ENCODE data around the gene PBXIP1.
"Not testable (repeated sequence)": the region's sequence is repeated elsewhere in the genome, so short reads cannot be mapped to it uniquely, and the experiment has no call there.

Gene PBXIP1

GRCh38 chr1:154955718-154956543, at the start of gene PBXIP1:
TSS of gene PBXIP1 (minus strand) at chr1:154956099. CDS start at chr1:154953721, 2,378 bp downstream.
- FAIRE-seq, result peak; percentile 62

GRCh38 chr1:155005076-155006011, 49.4 kb upstream of the PBXIP1 start:
- FAIRE-seq, result no peak

GRCh38 chr1:155004352-155005075, 48.6 kb upstream of the PBXIP1 start:
- FAIRE-seq, result no peak

- no peak for FAIRE-seq
Observed at GRCh38 chr1:155003766-155004351, 48.0 kb upstream of the PBXIP1 start.

- FAIRE-seq, result no peak
Observed at GRCh38 chr1:155003227-155003765, 47.4 kb upstream of the PBXIP1 start.

DNA sequence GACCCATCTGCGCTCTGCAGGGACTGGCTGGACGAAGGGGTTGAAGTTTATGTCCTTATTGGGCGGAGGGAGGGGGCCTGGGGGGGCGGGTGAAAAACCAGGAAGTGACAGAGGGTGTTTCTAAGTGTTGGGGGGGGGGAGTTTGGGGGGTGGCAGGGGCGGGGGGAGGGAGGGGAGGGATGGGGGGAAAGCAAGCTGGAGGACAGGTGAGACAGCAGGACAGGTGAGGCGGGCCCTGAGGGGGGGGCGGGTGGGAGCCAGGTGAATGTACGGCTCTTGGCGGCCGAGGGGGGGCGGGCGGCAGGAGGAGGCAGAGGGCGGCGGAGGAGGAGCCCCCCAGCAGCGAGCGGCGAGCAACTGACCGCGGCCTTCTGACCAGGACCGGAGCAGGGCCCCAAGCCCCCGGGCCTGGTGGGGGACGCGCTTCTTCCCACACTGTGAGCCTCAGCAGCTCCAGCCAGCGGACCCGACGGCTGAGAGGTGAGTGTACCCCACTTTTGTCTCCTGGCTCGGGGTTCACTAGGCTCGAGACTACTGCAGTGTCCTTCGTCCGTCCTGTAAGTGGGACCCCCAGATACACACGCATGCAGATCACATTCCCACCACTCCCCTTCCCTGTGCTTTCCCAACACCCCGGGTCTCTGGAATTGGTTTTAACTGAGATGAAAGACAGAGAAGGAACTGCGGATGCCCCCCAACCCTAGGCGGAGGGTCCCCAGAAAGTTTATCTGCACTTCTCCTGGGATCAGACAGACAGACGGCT, 46.7 kb upstream of the PBXIP1 start, which contains the start of gene ZBTB7B:
Gene ZBTB7B, plus strand, starts transcription at position 339 of the 763 bp plus-strand sequence. CDS start 11,859 bp downstream, outside the sequence.
- FAIRE-seq, result no peak

GRCh38 chr1:155001675-155002463, 46.0 kb upstream of the PBXIP1 start:
- FAIRE-seq, result no peak

DNA sequence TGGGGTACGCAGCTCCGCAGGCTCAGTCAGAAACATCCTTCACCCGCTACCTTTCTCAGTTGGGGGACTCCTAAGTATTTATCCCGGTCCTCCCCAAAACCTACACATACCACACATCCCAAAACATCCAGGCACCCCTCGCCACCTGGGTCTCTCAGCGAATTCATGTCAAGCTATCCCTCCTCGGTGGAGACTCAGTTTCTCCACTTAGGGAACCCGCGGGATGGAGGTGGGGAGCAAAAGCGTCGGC, 45.5 kb upstream of the PBXIP1 start:
- FAIRE-seq, result no peak

DNA sequence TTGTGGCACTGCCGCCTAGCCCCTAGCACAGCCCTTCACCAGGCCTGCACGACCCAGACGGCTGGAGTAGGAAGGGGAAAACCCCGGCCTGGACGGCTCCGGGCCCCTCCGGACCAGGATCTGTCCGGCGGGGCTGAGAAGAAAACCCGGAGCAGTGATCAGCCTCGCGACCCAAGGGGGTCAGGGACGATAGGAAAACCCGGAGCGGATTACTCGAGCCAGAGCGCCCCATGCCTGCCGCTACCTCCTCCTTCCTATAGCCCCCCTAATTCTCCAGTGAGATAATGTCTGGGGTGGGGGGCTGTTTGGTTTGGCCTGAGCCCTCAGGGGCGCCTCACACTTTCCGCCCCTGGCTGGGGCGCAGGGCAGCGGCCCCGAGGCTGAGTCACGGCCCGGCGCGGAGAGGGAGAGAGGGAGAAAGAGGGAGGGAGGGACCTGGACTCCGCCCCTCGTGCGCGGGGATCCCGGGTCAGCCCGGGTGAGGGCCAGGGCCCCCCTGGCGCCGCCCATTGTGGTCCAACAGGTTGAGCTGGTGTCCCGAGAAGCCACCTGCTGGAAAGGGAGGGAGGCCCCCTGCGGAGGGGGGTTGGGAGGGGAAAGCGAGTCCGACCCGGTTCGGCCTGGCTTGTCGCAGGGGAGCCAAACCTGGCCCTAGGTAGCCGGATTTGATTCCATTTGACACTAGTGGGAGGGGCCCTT, 45.0 kb upstream of the PBXIP1 start:
- no peak for FAIRE-seq

DNA sequence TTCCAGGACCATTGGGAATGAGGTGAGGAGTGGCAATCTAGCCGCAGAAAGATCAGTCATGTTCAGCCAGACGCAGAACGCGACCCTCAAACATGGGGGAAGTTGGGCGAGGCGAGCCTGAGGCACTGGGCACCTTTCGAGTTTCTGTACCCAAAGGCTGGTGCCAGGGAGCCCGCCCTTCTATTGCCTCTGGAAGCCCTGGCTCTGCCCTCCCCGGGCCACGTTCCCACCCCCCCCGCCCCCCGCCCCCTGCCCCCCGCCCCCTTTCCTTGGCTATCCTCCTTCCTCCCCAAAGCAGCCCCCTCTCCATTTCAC, 44.5 kb upstream of the PBXIP1 start:
- no peak for FAIRE-seq

DNA sequence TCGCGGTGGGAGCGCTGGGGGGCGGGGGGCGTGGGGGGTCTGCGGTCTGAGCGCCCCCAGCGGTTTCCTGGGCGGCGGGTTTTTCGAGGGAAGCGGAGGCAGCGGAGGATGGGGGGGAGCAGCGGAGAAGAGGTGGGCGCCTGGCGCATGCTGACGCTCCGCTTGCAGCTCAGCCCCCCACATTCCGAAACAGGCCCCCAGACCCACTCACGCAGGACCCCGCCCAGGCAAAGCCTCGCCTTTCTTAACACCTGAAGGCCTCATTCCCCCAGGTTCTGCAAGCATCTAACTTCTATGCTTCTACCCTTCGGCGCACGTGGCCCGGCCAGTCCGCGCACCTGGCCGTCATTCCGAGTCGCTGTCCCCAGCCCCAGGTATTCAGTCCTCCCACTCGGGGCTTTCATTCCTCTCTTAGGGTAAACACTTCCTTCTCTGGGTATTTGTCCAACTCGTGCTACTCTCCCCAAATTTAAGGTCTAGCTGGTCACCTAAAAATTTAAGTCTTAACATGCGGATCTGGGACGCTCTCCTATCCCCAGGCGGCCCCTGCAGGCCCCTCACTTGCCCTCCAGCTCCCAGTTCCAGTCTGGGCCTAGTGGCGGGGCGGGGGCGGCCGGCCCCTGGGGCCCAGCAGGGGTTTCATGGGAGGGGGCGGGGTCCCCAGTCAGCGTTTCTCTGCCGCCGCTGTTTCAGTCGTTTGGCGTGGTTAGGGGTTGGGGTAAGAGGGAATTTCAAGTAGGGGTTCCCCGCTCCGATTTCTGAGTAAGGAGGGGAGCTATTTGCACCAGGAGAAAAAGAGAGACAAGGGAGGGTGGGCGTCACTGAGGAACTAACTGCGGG, 43.9 kb upstream of the PBXIP1 start:
- no peak for FAIRE-seq

DNA sequence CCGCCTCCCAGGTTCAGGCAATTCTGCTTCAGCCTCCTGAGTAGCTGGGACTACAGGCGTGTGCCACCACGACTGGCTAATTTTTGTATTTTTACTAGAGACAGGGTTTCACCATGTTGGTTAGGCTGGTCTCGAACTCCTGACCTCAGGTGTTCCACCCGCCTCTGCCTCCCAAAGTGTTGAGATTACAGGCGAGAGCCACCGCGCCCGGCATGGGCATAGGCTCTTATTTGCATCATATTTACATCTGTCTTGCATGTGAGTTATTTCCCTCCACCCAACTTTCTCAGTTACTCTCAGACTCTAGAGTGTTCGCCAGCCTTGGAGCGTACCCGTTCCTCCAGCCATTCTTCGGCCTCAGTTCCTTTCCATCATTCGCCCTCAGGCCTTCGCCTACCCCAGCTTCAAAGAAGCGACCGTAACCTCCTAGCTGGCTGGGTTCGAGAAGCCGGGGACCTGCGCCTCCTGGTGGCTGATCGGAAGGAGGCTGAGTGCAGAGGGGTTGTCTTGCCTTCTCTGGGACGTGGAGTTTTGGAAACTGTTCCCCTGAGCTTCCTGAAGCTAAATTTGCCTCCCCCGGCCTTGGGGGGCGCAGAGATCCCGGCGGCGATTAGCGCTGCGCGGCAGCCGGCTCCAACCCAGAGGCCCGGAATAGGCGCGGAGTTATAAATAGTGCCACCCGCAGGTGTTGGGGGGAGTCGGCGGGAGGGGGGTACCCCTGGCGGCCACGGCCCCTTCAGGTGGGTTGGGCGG, 43.1 kb upstream of the PBXIP1 start:
- FAIRE-seq, result no peak

- FAIRE-seq, result no peak
Observed at GRCh38 chr1:154998201-154998780, 42.4 kb upstream of the PBXIP1 start.

DNA sequence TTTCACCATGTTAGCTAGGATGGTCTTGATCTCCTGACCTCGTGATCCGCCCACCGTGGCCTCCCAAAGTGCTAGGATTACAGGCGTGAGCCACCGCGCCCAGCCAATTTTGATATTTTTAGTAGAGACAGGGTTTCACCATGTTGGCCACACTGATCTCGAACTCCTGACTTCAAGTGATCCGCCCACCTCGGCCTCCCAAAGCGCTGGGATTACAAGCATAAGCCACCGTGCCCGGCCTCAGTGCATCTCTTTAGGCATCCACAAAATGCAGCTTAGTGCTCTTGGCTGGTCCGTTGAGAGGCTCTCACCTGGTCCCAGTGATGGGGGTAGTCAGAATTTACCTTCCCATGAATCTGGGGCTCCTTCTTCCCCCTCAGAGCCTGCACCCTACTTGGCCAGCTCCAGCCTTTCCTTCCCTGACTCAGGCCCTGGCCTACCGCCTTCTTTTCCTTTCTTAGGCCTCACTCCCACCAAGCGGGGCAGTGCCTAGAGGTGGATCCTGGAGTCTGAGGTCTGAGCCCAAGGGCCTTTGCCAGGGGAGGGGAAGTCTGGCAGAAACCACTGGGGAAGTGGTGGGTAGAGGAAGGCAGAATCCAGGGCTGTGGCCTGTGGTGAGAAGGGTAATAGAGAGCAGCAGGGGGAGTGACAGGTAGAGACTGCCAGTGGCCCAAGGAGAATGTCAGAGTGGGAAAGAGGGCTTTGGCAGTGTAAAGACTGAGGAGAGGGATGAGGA, 41.2 kb upstream of the PBXIP1 start:
- FAIRE-seq, result no peak

DNA sequence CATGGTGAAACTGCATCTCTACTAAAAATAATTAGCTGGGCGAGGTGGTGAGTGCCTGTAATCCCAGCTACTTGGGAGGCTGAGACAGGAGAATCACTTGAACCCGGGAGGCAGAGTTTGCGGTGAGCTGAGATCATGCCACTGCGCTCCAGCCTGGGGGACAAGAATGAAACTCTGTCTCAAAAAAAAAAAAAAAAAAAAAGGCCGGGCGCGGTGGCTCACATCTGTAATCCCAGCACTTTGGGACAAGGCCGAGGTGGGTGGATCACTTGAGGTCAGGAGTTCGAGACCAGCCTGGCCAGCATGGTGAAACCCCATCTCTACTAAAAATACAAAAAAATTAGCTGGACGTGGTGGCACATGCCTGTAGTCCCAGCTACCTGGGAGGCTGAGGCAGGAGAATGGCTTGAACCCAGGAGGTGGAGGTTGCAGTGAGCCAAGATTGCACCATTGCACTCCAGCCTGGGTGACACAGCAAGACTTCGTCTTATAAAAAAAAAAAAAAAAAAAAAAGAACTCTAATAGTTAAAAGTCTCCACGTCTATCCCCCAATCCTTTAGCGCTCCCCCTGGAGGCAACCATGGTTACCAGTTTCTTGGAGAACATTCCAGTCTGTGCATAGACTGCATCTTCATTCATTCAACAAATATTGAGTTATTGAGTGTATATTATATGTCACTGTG, 39.5 kb upstream of the PBXIP1 start:
- FAIRE-seq, result not testable (repeated sequence)

- FAIRE-seq, result no peak
Observed at GRCh38 chr1:154994591-154994990, 38.7 kb upstream of the PBXIP1 start.

GRCh38 chr1:154994269-154994587, 38.3 kb upstream of the PBXIP1 start:
- FAIRE-seq, result no peak

Measured in endometrium (tissue), 2 donors.